NCI-H1092 treated with DMSO at 0.1 percent for 48 hours (cell line): ENCODE results near the gene UGGT2.
"Not testable (repeated sequence)": the region's sequence is repeated elsewhere in the genome, so short reads cannot be mapped to it uniquely, and the experiment has no call there.

Experiments
- DNase-seq: peaks from one replicate; lab custom pipeline; 2025; lab: John Stamatoyannopoulos, UW

Gene UGGT2

DNA sequence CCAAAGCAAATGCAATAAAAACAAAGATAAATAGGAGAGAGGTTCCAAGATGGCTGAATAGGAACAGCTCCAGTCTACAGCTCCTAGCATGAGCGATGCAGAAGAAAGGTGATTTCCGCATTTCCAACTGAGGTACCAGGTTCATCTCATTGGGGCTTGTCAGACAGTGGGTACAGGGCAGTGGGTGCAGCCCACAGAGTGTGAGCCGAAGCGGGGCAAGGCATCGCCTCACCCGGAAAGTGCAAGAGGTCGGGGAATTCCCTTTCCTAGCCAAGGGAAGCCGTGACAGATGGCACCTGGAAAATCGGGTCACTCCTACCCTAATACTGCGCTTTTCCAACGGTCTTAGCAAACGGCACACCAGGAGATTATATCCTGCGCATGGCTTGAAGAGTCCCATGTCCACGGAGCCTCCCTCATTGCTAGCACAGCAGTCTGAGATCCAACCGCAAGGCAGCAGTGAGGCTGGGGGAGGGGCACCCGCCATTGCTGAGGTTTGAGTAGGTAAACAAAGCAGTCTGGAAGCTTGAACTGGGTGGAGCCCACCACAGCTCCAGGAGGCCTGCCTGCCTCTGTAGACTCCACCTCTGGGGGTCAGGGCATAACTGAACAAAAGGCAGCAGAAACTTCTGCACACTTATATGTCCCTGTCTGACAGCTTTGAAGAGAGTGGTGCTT lies 6.6 kb downstream of the UGGT2 start:
- not testable (repeated sequence) for DNase-seq

DNA sequence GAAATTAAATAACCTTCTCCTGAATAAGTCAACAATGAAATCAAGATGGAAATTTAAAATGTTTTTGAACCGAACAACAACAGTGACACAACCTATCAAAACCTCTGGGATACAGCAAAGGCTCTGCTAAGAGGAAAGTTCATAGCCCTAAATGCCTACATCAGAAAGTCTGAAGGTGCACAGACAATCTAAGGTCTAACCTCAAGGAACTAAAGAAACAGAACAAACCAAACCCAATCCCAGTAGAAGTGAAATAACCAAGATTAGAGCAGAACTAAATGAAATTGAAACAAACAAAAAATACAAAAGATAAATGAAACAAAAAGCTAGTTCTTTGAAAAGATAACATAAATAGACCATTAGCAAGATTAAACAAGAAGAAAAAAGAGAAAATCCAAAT lies 9.0 kb downstream of the UGGT2 start:
- DNase-seq = no peak

DNA sequence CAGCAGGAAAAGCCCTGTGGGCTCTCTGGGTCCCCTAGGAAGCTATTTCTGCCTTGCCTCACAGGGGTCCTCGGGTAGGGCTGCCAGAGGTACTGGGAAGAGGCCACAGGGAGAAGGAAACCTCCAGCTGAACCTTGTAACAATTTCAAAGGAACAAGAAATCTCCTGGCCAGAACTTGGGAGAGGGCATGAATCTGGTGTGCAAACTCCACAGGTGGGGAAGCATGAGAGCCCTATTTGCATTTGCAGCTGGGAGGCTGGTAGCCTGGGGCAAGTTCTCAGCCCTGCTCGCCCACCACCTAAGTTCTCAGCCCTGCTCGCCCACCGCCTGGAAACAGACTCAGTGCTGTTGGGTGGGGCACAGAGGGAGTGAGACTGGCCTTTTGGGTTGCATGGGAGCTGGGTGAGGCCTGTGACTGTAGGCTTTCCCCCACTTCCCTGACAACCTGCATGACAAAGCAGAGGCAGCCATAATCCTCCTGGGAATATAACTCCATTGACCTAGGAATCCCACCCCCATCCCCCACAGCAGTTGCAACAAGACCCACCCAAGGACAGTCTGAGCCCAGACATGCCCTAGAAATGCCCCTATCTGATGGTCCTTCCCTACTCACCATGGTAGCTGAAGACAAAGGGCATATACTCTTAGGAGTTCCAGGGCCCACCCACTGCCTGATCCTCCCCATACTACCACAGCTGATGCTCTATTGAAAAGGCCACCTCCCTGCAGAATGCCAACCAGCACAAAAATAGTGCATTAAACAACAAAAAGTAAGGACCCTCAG lies 11.7 kb downstream of the UGGT2 start:
- DNase-seq = no peak

DNA sequence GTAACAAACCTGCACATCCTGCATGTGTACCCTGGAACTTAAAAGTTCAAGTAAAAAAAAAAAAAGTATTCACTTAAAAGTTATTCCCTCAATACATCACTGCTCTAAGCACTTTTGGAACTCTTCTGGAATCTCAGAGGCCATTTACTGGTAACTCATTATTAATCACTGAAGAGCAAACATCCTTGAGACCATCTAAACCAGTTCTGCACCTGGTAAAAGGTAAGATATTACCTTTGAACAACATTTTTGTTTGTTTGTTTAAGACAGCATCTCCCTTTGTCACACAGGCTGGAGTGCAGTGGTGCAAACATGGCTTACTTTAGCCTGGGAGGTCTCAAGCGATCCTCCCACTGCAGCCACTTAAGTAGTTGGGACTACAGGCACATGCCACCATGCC lies 16.7 kb downstream of the UGGT2 start:
- no peak for DNase-seq

DNA sequence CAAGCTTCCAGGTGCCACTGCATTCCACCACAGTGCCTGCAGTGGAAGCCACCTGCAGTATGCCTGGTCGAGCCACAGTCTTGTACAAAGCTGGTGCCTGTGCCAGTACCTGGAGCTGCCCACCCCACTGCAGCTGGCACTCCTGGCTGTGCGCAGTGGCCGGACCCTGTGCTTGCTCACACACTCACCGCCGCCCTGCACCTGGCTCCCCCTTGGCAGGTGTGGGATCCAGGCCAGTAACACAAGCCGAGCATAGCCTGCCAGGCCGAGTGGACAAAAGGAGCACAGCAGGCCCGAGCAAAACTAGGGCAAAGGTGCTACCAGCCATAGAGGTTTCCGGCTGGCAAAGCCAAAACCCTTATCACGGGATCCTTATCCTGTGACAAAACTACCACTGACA lies 18.5 kb downstream of the UGGT2 start:
- no peak for DNase-seq

DNA sequence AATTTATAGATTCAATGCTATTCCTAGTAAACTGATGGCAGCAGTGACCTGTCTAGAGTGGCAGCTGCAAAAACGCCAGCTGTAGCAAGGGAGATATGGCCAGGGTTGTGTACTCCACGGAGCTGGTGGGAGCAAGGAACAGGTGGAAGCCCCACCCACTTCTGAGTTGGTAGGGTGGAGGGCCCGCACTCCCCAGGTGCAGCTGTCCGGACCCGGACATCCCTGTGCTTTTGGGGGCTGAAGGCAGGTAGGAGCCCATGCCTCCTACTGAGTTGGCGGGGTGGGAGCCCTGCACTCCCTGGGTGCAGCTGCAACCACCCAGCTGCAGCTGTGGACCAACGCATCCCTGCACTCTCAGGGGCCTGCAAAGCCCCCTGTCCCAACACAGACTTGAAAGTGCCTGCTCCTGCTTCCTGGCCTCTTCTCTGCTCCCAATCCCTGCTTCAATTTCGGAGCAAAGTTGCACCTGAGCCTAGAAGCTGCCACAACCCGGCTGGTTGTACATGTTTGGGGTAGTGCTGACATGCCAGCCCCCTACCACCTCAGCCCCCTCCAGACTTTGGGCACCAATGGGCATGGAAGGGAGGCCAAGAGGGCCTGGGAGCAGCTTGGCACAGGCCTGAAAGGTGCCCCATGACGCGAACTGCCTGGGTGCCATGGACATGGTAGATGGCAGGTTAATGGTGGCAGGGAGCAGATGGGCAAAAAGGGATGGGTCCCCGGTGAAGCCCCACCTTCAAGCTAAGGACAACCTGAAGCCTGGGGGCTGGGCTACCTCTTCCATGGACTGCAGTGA lies 19.8 kb downstream of the UGGT2 start:
- no peak for DNase-seq

DNA sequence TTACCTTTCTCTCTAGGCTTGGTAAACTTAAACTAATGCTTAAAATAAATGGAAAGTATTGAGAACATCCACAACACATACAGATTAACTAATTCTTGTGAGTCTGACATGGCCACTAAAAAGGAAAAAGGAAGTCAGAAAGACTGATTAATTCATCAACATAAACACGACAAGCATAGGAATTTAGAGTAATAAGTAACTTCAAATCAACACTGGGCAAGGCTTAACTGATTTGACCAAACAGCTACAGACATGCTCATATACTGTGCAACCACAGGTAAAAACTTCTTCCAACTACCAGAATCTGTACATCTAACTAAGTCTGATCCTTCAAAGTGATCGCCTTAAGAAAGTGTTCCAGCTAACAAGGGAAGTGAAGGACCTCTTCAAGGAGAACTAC lies 20.5 kb downstream of the UGGT2 start:
- DNase-seq = no peak

DNA sequence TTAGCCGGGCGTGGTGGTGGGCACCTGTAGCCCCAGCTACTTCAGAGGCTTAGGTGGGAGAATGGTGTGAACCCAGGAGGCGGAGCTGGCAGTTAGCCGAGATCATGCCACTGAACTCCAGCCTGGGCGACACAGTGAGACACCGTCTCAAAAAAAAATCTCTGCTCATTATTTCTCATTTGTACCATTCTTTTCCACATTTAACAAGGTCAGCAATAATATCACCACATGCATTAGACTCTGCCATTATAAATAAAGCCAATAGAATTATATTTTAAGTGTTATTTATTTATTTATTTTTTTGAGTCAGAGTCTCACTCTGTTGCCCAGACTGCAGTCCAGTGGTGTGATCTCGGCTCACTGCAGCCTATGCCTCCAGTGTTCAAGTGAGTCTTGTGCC lies 24.2 kb downstream of the UGGT2 start:
- DNase-seq = no peak

DNA sequence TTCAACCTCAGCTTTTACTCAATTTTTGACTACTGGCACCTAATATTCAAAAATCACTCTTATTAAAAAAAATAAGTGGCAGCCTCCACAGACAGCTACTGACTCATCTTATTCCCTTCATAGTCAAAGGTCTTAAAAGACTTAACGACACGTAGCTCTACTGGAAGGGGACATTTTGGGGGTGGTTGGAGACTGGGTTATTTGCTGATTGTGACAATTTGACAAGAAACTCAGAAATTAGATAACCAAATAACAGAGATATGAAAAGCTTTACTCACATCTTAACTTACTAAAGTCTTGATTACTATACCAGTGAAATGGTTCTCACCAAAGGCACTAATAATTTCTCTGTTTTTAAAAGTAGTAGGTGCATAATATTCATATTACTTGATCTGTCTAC lies 25.7 kb downstream of the UGGT2 start:
- no peak for DNase-seq

DNA sequence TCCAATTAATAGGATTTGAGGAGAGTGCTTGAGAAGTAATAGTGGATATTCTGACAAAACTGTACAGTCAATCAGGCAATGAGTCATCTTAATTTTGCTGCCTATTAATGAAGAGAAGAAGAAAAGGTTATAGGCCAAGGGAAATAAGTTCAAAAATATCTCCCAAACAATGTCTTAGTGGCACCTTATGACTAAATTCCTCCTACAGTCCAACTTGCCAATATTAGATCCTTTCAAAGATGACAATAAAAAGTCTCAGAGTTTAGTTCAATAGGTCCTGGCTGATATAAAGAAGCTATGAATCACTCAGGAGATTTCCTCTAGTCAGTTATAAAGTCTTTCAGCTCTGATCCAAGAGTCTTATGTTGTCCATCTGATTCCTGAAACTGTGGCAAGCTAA lies 27.9 kb downstream of the UGGT2 start:
- no peak for DNase-seq

DNA sequence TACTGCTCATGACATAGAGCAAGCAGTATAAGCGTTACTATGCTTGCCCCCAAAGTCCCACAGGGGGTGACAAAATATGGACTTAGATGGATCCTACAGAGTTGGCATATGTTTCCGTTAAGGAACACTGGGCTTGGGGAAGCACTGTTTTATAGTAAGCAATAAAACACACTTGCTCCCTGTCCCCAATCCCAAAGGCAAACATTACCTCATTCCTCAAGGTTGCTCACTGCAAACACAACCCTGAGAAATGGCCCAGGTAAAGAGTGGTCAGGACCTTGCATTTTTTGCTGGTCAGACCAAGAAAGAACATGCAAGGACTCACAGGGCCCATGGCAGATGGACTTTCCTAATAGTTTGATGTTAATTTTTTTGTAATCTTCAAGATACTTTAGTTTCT lies 32.3 kb downstream of the UGGT2 start:
- DNase-seq = no peak

DNA sequence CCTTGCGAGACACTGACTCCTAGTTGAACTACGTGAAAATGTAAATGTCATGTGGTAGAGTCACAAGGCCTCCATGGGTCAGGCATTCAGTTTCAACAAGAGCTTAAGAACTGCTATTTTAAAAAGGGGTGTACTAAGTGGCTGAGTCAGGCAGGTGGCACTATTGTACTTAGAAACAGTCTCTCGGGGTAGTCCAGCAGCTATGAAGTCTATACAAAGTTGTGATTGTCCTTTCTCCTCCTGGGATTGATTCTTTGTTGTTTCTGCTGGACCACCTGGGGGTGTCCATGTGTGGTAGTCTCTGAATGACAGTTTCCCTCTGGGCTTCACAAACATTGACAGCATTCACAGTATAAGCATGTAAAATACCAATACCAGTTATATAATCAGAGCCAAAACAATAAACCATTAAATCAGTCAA lies 33.0 kb downstream of the UGGT2 start:
- peak; percentile 84 for DNase-seq

DNA sequence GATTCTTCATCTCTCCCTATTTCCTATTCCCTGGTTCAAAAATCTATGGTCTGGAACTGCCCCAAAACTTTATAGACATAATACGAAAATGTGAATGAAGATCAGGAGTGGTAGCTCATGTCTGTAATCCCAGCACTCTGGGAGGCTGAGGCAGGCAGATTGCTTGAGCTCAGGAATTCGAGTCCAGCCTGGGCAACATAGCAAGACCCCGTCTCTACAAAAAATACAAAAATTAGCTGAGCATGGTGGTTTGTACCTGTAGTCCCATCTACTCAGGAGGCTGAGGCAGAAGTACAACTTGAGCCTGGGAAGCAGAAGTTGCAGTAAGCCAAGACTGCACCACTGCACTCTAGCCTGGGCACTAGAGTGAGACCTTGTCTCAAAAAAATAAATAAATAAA lies 35.1 kb downstream of the UGGT2 start:
- no peak for DNase-seq

DNA sequence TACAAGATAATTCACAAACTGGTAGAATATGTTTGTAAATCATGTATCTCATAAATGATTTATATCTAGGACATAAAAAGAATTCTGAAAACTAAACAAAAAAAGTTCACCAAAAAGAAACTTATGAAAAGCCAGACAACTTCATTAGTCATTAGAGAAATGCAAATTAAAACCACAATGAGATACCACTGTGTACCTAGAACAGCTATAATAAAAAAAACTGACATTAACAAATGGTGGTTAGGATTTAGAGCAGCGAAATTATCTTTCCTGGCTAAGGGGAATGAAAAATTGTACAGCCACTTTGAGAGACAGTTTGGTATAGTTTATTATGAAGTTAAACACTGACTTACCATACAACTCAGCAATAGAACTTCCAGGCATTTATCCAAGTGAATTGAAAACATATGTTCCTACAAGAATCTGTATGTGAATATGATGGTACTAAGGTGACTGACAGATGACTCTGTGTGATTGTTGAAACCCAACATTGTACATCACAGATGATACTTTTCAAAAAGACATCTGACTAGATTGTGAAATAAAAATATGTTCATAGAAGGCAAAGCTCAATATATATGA lies 41.8 kb downstream of the UGGT2 start:
- no peak for DNase-seq

DNA sequence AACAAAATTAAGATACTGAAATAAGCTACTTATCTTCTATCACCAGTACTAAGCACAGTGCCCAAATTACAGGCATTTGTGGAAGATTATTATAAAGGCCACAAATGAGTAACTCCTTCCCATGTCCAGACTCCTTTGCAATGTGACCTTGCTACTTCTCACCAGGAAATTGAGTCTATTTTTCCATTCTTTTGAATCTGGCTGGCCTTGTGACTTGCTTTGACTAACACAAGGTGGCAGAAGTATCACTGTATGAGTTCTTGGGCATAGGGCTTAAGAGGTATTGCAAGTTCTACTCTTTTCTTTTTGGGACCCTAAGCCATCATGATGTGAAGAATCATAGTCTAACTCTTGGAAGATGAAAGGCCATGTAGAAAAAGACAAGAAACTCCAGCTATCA lies 49.9 kb downstream of the UGGT2 start:
- no peak for DNase-seq

DNA sequence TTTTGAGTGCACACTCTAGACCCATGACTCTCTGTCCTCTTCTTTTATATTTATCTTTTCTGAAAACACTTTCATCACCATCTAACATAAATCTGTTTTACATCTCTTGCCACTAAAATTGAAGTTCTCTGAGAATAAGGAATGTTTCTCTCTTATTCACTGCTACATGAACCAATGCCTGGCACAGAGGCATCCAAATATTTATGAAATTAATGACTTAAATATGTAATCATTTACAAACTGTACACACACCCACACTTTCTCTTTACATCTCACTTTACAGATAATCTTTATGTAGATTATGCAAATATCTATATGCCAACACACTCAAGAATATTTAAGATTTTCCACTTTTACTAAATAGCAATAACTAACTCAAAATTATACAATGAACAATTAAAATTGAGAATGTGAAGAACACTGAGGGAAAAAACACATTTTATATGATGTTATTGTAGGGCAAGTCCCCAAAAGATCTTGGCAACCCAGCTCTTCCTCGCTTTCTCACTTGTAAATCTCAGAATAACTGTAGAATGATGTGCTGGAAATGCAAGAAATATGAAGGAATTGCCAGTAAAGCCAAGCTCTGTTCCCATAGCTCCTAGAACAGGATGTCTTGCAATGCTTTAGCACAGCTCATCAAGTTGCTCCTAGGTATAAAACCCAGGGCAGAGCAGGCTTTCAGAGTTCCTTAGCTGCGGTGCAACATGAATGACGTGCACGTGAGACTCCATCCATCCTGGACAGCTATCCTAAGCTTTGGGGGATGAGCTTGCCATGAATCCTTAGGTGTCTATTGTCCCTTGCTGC lies 50.7 kb downstream of the UGGT2 start:
- no peak for DNase-seq

DNA sequence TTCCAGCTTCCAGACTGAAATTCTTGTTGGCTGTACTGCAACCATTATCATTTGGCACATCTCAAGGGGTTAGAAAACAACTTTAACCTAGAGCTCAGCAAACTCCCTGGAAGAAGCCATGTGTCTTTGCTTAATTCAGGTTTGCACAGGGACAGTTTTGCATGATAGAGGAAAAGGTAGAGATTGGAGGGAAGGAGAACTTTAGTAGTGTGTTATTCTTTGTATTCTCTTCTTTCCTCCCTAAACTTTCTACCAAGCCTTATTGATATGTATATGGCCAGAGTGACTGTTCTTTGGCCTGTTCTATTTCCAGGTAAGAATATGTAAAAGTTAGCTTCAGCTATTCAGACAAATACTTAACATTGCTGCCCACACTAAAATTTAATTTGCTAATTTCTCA lies 53.1 kb downstream of the UGGT2 start:
- no peak for DNase-seq

DNA sequence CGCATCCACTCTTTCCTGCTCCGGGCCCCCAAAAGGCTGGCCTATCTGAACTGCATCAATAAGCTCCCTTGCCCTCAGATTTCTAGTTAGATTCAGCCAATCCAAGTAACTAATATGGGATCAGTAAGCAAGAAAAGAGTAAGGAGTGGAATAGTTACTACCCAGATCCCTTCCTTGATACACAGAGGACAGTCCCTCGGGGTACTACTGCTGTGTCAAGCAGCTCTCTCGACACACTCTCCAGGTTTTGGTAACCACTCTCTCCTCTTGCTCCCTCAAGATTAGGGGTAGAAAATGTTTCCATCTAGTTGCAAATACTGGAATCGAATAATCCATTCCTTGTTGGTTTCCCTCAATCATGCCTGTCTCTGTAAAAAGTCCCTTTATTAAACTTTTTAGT lies 65.4 kb downstream of the UGGT2 start:
- no peak for DNase-seq

DNA sequence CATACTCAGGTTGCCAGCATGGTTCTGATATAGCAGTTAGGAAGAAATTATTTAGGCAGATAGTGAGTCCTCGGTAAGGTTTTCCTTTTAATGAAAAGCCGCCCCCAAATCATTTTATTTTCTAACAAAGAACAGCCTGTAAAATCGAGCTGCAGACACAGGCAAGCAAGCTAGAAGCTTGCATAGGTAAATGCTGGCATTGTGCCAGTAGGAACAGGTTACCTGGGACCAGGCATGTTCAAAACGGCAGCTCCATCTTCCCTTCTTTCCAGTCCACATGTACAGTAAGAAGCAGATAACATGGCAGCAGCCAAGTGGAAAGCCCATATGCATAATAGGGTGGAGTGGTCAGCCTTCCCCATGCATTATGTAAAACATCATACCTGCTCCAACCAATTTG lies 71.1 kb downstream of the UGGT2 start:
- no peak for DNase-seq

DNA sequence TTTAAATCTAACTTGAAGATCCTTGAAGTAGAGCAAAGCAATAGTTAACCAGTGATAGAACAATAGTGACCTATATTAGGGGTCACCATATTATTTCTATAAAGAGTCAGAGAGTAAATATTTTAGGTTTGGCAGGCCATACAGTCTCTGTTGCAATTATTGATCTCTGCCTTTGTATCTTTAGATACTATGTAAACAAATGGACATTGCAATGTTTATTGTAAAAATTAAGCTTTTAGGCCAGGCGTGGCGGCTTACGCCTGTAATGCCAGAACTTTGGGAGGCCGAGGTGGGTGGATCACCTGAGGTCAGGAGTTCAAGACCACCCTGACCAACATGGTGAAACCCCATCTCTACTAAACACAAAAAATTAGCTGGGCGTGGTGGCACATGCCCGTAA lies 80.5 kb downstream of the UGGT2 start:
- not testable (repeated sequence) for DNase-seq

DNA sequence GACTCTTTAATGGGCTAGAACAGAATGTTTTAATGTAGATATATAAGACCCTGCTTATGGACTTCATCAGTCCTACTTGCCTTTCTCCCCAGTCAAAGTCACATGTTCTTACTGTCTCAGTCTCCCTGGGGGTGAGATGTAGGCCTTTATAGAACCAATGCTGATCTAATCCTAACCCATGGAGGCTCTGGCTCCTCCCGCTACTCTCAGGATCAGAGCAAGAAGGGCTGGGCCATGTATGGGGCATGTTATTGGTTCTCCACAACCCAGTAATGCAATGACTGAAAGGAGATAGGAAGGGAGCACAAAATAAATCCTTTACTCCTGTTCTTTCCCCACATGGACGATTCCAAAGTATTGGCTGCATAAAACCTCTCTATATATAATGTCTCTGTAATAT lies 82.3 kb downstream of the UGGT2 start:
- DNase-seq = no peak

DNA sequence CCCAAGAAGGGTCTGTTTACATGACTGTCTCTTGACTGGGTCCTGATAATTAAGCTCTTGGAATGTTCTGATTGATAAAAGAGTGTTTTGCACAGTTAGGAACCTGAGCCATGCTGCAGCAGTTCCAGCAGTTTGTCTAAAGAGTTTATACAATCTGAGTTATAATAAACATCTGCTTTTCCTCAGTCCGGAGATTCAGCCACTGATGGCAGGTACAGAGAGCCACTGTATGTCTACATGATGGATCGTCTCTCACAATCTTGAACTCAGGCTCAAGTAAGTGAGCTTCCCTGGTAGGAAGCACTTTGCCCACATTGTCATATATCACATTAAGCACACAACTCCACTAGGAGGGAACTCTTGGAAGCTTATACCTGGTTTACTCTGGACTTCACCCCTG lies 84.3 kb downstream of the UGGT2 start:
- DNase-seq = no peak
